ENCODE data around the gene RAB31.

Gene RAB31

GRCh38 chr18:9712130-9712577 is 4.1 kb downstream of the RAB31 start:
- TF ChIP-seq SCRT2 (tag by site-specific recombination; IDR thresholded peaks at IDR 0.05): no peak
- TF ChIP-seq SCRT1 (tag by site-specific recombination; IDR thresholded peaks at IDR 0.05; ENCODE audit: borderline replicate concordance): no peak
- TF ChIP-seq SETDB1 (IDR thresholded peaks at IDR 0.05; ENCODE audit: insufficient read length, low read length): no peak
- no peak for TF ChIP-seq ZBTB8A (tag by site-specific recombination; IDR thresholded peaks at IDR 0.05)
- no peak for TF ChIP-seq ZNF707 (tag by site-specific recombination; IDR thresholded peaks at IDR 0.05)
- TF ChIP-seq ZSCAN23 (tag by site-specific recombination; IDR thresholded peaks at IDR 0.05): no peak
- TF ChIP-seq, protein P1, sequence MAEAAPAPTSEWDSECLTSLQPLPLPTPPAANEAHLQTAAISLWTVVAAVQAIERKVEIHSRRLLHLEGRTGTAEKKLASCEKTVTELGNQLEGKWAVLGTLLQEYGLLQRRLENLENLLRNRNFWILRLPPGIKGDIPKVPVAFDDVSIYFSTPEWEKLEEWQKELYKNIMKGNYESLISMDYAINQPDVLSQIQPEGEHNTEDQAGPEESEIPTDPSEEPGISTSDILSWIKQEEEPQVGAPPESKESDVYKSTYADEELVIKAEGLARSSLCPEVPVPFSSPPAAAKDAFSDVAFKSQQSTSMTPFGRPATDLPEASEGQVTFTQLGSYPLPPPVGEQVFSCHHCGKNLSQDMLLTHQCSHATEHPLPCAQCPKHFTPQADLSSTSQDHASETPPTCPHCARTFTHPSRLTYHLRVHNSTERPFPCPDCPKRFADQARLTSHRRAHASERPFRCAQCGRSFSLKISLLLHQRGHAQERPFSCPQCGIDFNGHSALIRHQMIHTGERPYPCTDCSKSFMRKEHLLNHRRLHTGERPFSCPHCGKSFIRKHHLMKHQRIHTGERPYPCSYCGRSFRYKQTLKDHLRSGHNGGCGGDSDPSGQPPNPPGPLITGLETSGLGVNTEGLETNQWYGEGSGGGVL (tag by site-specific recombination; IDR thresholded peaks at IDR 0.05): no peak
- no peak for TF ChIP-seq MYNN (tag by site-specific recombination; IDR thresholded peaks at IDR 0.05; ENCODE audit: borderline replicate concordance)
- TF ChIP-seq ZNF76 (tag by site-specific recombination; IDR thresholded peaks at IDR 0.05; ENCODE audit: borderline replicate concordance, low read depth): no peak
- H3K4me1 ChIP-seq (ENCODE audit: control insufficient read depth, insufficient read depth, low read length): peaks cover 9% of the 10 kb centered on the region
- CTCF ChIA-PET: interaction anchor here (0.9 kb wide), 1 partner anchor 26 kb away, joined by 3 read pairs; no protein-coding TSS in a partner anchor
- POLR2A ChIA-PET: interaction anchor here (1.7 kb wide), 1 partner anchor 12 kb away, joined by 4 read pairs; no protein-coding TSS in a partner anchor
- no peak overlapping the region for H3K27ac ChIP-seq (ENCODE audit: extremely low read depth, low read depth, low read length)
- no peak overlapping the region for H3K4me3 ChIP-seq (ENCODE audit: low read depth, low read length)
- no peaks in the 10 kb centered on the region for H3K9me3 ChIP-seq (ENCODE audit: control insufficient read depth, insufficient read depth, low read depth, low read length)
- peaks cover 0 to 5% of the 10 kb centered on the region in 2 experiments; a peak in 2 of 3 replicates for H3K36me3 ChIP-seq (ENCODE audit: control insufficient read depth in 2 of 2, insufficient read depth in 1 of 2, low read length in 2 of 2)

GRCh38 chr18:9712611-9713010 is 4.5 kb downstream of the RAB31 start:
- Histone ChIP-seq H3K9me3 (ENCODE audit: control insufficient read depth, insufficient read depth, low read depth, low read length) (no peaks in the 10 kb centered on the region), H3K4me3 (ENCODE audit: low read depth, low read length) (no peak overlapping the region), H3K36me3 (ENCODE audit: control insufficient read depth in 2 of 2, insufficient read depth in 1 of 2, low read length in 2 of 2) (peaks cover 0 to 5% of the 10 kb centered on the region in 2 experiments; a peak in 2 of 3 replicates), H3K4me1 (ENCODE audit: control insufficient read depth, insufficient read depth, low read length) (peaks cover 9% of the 10 kb centered on the region; the same call in 1 of the 2 replicates), H3K27ac (ENCODE audit: extremely low read depth, low read depth, low read length) (no peak overlapping the region)
- ChIA-PET POLR2A (interaction anchor here (1.7 kb wide), 1 partner anchor 12 kb away, joined by 4 read pairs; no protein-coding TSS in a partner anchor), CTCF (interaction anchor here (0.9 kb wide), 1 partner anchor 26 kb away, joined by 3 read pairs; no protein-coding TSS in a partner anchor)
- no peak for TF ChIP-seq SCRT2 (tag by site-specific recombination; IDR thresholded peaks at IDR 0.05)
- no peak for TF ChIP-seq ZNF175 (tag by site-specific recombination; IDR thresholded peaks at IDR 0.05)
- no peak for TF ChIP-seq ZNF223 (tag by site-specific recombination; IDR thresholded peaks at IDR 0.05)
- TF ChIP-seq ZNF629 (tag by site-specific recombination; IDR thresholded peaks at IDR 0.05): no peak
- TF ChIP-seq ZEB2 (tag by site-specific recombination; IDR thresholded peaks at IDR 0.05): no peak
- TF ChIP-seq ZNF354C (tag by site-specific recombination; IDR thresholded peaks at IDR 0.05; ENCODE audit: borderline replicate concordance, low read depth): no peak
- no peak for TF ChIP-seq BCL11B (tag by site-specific recombination; IDR thresholded peaks at IDR 0.05; ENCODE audit: low read depth)
- TF ChIP-seq ZNF366 (tag by site-specific recombination; conservative IDR thresholded peaks at IDR 0.05): no peak
- TF ChIP-seq ZBTB6 (tag by site-specific recombination; IDR thresholded peaks at IDR 0.05): no peak
- TF ChIP-seq PRDM1 (tag by site-specific recombination; IDR thresholded peaks at IDR 0.05): no peak
- TF ChIP-seq SP3 (tag by site-specific recombination; IDR thresholded peaks at IDR 0.05): no peak
- no peak for TF ChIP-seq ZNF132 (tag by site-specific recombination; IDR thresholded peaks at IDR 0.05; ENCODE audit: borderline replicate concordance)
- TF ChIP-seq ZNF114 (tag by site-specific recombination; IDR thresholded peaks at IDR 0.05): no peak
- TF ChIP-seq ZSCAN16 (tag by site-specific recombination; IDR thresholded peaks at IDR 0.05): no peak
- TF ChIP-seq SCRT1 (tag by site-specific recombination; IDR thresholded peaks at IDR 0.05; ENCODE audit: borderline replicate concordance): no peak
- TF ChIP-seq, protein P2, sequence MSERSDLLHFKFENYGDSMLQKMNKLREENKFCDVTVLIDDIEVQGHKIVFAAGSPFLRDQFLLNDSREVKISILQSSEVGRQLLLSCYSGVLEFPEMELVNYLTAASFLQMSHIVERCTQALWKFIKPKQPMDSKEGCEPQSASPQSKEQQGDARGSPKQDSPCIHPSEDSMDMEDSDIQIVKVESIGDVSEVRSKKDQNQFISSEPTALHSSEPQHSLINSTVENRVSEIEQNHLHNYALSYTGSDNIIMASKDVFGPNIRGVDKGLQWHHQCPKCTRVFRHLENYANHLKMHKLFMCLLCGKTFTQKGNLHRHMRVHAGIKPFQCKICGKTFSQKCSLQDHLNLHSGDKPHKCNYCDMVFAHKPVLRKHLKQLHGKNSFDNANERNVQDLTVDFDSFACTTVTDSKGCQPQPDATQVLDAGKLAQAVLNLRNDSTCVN (tag by site-specific recombination; optimal IDR thresholded peaks at IDR 0.05): no peak
- TF ChIP-seq, protein P1 (tag by site-specific recombination; IDR thresholded peaks at IDR 0.05): no peak
- TF ChIP-seq KLF10 (tag by site-specific recombination; IDR thresholded peaks at IDR 0.05): no peak
